ENCODE data around the gene FLT3LG.
"Not testable (repeated sequence)": the region's sequence is repeated elsewhere in the genome, so short reads cannot be mapped to it uniquely, and the experiment has no call there.

FLT3LG gene

DNA sequence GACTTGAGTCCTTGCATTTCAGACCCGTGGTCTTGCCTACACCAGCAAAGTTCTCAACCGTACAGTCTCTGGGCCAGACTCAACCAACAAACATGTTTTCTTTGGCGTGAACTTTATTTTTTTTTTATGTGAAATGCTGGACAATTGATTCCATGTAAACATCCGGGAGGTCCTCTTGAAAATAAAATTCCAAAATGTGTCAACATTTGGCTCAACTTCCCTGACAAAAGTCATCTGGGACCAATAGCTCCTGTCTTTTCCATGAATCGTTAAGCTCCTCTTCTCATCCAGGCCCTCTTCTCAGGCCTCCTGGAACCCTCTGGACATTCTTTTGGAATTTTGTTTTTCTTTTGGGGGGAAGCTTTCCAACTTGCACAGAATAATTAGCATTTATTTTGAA, 18.2 kb upstream of the FLT3LG start:
- no peak overlapping the region for H3K4me3 ChIP-seq (ENCODE audit: low read depth, low read length)
- DNase-seq (ENCODE audit: low read depth) = no peak
- TF ChIP-seq MAX (IDR thresholded peaks at IDR 0.05; ENCODE audit: low read depth, low read length) = no peak

DNA sequence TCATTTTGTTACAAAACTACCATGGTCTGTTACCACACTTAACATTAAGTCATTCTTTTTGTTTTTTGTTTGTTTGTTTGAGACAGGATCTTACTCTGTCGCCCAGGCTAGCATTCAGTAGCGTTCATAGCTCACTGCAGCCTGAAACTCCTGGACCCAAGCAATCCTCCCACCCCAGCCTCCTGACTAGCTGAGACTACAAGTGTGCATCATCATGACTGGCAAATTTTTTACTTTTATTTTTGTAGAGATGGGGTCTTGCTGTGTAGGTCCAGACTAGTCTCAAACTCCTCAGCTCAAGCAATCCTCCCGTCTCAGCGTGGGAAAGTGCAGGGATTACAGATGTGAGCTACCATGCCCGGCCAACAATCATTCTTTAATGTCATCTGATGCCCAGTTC, 17.7 kb upstream of the FLT3LG start:
- H3K4me3 ChIP-seq (ENCODE audit: low read depth, low read length) = no peak overlapping the region
- DNase-seq (ENCODE audit: low read depth) = no peak
- no peak for TF ChIP-seq MAX (IDR thresholded peaks at IDR 0.05; ENCODE audit: low read depth, low read length)
- TF ChIP-seq POLR2A (IDR thresholded peaks at IDR 0.05; ENCODE audit: extremely low read depth, insufficient read length) = no peak
- no peak for TF ChIP-seq MYC (IDR thresholded peaks at IDR 0.05; ENCODE audit: low read depth, low read length)
- TF ChIP-seq, protein P1, sequence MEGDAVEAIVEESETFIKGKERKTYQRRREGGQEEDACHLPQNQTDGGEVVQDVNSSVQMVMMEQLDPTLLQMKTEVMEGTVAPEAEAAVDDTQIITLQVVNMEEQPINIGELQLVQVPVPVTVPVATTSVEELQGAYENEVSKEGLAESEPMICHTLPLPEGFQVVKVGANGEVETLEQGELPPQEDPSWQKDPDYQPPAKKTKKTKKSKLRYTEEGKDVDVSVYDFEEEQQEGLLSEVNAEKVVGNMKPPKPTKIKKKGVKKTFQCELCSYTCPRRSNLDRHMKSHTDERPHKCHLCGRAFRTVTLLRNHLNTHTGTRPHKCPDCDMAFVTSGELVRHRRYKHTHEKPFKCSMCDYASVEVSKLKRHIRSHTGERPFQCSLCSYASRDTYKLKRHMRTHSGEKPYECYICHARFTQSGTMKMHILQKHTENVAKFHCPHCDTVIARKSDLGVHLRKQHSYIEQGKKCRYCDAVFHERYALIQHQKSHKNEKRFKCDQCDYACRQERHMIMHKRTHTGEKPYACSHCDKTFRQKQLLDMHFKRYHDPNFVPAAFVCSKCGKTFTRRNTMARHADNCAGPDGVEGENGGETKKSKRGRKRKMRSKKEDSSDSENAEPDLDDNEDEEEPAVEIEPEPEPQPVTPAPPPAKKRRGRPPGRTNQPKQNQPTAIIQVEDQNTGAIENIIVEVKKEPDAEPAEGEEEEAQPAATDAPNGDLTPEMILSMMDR (IDR thresholded peaks at IDR 0.05; ENCODE audit: low read depth, low read length) = no peak

DNA sequence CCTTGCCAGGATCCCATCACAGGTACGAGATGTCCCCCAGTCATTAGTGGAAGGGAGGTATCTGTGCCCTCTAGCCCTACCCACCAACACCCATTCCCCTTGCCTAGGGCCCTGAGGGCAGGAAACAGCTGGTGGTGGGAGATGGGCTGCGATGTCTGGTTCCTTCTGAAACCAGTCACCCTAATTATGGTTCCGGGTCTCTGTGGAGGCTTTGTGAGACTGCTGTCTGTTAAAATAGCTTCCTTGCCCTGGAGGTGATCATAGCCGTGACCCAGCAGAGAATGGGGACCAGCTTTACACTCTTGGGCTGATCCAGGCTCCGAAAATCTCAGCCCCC, 15.5 kb upstream of the FLT3LG start:
- TF ChIP-seq MAX (IDR thresholded peaks at IDR 0.05; ENCODE audit: low read depth, low read length) (no peak), POLR2A (IDR thresholded peaks at IDR 0.05; ENCODE audit: extremely low read depth, insufficient read length) (no peak), MYC (IDR thresholded peaks at IDR 0.05; ENCODE audit: low read depth, low read length) (no peak)
- TF ChIP-seq, protein P1 (IDR thresholded peaks at IDR 0.05; ENCODE audit: low read depth, low read length) = no peak
- DNase-seq (ENCODE audit: low read depth) = no peak
- H3K4me3 ChIP-seq (ENCODE audit: low read depth, low read length) = no peak overlapping the region

- H3K4me3 ChIP-seq (ENCODE audit: low read depth, low read length) = no peak overlapping the region
- TF ChIP-seq POLR2A (IDR thresholded peaks at IDR 0.05; ENCODE audit: extremely low read depth, insufficient read length) (no peak), MAX (IDR thresholded peaks at IDR 0.05; ENCODE audit: low read depth, low read length) (no peak), MYC (IDR thresholded peaks at IDR 0.05; ENCODE audit: low read depth, low read length) (no peak)
- TF ChIP-seq, protein P1 (IDR thresholded peaks at IDR 0.05; ENCODE audit: low read depth, low read length) = no peak
- no peak for DNase-seq (ENCODE audit: low read depth)
Observed at GRCh38 chr19:49459388-49459787, 14.6 kb upstream of the FLT3LG start.

- not testable (repeated sequence) for H3K4me3 ChIP-seq (ENCODE audit: low read depth, low read length); DNase-seq (ENCODE audit: low read depth)
Observed at GRCh38 chr19:49461130-49461529, 12.9 kb upstream of the FLT3LG start.

GRCh38 chr19:49461656-49462055, 12.4 kb upstream of the FLT3LG start:
- no peak overlapping the region for H3K4me3 ChIP-seq (ENCODE audit: low read depth, low read length)
- TF ChIP-seq MYC (IDR thresholded peaks at IDR 0.05; ENCODE audit: low read depth, low read length) (no peak), MAX (IDR thresholded peaks at IDR 0.05; ENCODE audit: low read depth, low read length) (no peak), POLR2A (IDR thresholded peaks at IDR 0.05; ENCODE audit: extremely low read depth, insufficient read length) (no peak)
- TF ChIP-seq, protein P1 (IDR thresholded peaks at IDR 0.05; ENCODE audit: low read depth, low read length) = no peak
- no peak for DNase-seq (ENCODE audit: low read depth)

DNA sequence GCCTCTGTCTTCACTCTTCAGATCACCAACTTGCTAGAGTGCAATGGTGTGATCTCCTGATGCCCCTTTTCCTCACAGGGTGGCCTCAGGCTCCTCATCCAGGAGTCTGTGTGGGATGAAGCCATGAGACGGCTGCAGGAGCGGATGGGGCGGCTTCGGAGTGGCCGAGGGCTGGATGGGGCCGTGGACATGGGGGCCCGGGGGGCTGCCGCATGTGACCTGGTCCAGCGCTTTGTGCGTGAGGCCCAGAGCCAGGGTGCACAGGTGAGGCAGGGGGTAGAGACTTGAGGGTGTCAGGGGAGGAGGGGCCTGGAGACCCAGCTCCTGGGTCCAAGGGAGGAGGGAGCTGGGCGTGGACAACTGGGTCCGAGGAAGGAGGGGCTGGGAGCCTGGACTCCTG, 11.5 kb upstream of the FLT3LG start:
- DNase-seq (ENCODE audit: low read depth) = no peak
- H3K4me3 ChIP-seq (ENCODE audit: low read depth, low read length) = no peak overlapping the region
- no peak for TF ChIP-seq MYC (IDR thresholded peaks at IDR 0.05; ENCODE audit: low read depth, low read length)
- TF ChIP-seq POLR2A (IDR thresholded peaks at IDR 0.05; ENCODE audit: extremely low read depth, insufficient read length) = no peak
- TF ChIP-seq, protein P1 (IDR thresholded peaks at IDR 0.05; ENCODE audit: low read depth, low read length) = no peak
- TF ChIP-seq MAX (IDR thresholded peaks at IDR 0.05; ENCODE audit: low read depth, low read length) = no peak

Data from NB4 (cell line).